ENCODE data around the gene SHROOM1.

DNA sequence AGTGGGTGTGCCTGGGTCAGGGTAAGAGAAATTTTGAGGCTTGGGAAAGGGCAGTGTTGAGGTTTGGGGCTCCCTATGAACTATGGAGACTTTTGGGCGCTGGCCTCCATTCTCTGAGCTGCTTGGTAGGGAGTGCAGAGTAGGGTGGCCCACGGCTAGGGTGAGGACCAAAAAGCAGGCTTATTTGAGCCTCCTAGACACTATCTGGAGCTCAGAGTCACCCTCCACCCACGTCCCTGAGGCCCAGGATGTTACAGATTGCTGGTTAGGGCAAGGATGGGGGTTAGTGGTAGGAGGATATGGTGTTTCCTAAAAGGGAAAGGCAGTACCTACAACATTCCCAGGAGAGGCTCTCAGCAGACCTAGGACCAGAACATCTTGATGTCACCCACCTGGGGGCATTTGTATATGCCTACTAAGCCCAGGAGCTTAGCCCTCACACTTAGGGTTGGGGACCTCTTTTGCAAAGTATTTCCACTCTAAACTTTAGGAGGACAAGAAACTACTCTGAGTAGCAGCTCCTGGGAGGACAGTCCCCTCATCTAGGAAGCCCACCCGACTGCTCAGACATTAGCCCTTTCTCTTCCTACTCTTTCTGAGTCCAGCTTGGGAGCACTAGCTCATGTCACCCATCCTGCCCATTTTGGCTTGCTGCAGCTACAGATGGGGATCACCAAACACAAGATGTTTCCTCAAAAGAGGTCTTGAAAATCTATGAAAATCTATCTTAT, 2.3 kb downstream of the SHROOM1 start:
- TF ChIP-seq, protein P1, sequence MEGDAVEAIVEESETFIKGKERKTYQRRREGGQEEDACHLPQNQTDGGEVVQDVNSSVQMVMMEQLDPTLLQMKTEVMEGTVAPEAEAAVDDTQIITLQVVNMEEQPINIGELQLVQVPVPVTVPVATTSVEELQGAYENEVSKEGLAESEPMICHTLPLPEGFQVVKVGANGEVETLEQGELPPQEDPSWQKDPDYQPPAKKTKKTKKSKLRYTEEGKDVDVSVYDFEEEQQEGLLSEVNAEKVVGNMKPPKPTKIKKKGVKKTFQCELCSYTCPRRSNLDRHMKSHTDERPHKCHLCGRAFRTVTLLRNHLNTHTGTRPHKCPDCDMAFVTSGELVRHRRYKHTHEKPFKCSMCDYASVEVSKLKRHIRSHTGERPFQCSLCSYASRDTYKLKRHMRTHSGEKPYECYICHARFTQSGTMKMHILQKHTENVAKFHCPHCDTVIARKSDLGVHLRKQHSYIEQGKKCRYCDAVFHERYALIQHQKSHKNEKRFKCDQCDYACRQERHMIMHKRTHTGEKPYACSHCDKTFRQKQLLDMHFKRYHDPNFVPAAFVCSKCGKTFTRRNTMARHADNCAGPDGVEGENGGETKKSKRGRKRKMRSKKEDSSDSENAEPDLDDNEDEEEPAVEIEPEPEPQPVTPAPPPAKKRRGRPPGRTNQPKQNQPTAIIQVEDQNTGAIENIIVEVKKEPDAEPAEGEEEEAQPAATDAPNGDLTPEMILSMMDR (IDR thresholded peaks at IDR 0.05; ENCODE audit: extremely low read depth in 1 of 2, insufficient read depth in 1 of 2, low read depth in 1 of 2, low read length in 2 of 2) = no peak
- TF ChIP-seq, protein P2, sequence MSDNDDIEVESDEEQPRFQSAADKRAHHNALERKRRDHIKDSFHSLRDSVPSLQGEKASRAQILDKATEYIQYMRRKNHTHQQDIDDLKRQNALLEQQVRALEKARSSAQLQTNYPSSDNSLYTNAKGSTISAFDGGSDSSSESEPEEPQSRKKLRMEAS (IDR thresholded peaks at IDR 0.05; ENCODE audit: insufficient read depth, insufficient read length) = no peak
- no peak for TF ChIP-seq FOS (IDR thresholded peaks at IDR 0.05; ENCODE audit: borderline replicate concordance, insufficient read depth, low read length)
